Measurements from ENCODE around the gene LRRC4C. TPM values are rescaled to one million over a fixed set of nuclear protein-coding genes. Genes with fewer than 3 reads are reported as not detected.

Gene LRRC4C
- total RNA-seq, 1 experiment from 2014 or later = not detected

GRCh38 chr11:41273908-41274307 lies 185.5 kb downstream of the LRRC4C start:
- intact Hi-C loops (cut with micrococcal nuclease) = no loop called here
- Mint-ChIP-seq H3K27ac (ENCODE audit: low read depth, unreplicated experiment) (no peak overlapping the region), H3K4me1 (ENCODE audit: insufficient read depth, unreplicated experiment) (no peaks in the 10 kb centered on the region), H3K4me3 (ENCODE audit: unreplicated experiment) (no peak overlapping the region), H3K9me3 (ENCODE audit: unreplicated experiment) (peaks cover 12% of the 10 kb centered on the region), H3K36me3 (ENCODE audit: insufficient read depth, unreplicated experiment) (no peaks in the 10 kb centered on the region), H3K27me3 (ENCODE audit: insufficient read depth, unreplicated experiment) (no peaks in the 10 kb centered on the region)
- CTCF ChIA-PET = interaction anchor here (0.7 kb wide), 2 partner anchors 107 to 780 kb away, joined by 3 read pairs; no protein-coding TSS in a partner anchor
- POLR2A ChIA-PET = no interaction called here
- no TSS peak for BruUV-seq (replicated peaks)
- TF ChIP-seq CTCF (IDR thresholded peaks at IDR 0.05; ENCODE audit: unreplicated experiment) = no peak
- DNase-seq (ENCODE audit: unreplicated experiment) = no peak

GRCh38 chr11:41267451-41267850 lies 192.0 kb downstream of the LRRC4C start:
- Mint-ChIP-seq H3K27ac (ENCODE audit: low read depth, unreplicated experiment) (no peak overlapping the region), H3K4me3 (ENCODE audit: unreplicated experiment) (no peak overlapping the region), H3K36me3 (ENCODE audit: insufficient read depth, unreplicated experiment) (no peaks in the 10 kb centered on the region), H3K9me3 (ENCODE audit: unreplicated experiment) (no peaks in the 10 kb centered on the region), H3K27me3 (ENCODE audit: insufficient read depth, unreplicated experiment) (no peaks in the 10 kb centered on the region), H3K4me1 (ENCODE audit: insufficient read depth, unreplicated experiment) (no peaks in the 10 kb centered on the region)
- intact Hi-C loops (cut with micrococcal nuclease) = no loop called here
- POLR2A ChIA-PET = interaction anchor here (0.6 to 0.7 kb wide), 2 partner anchors 19 to 67 kb away, joined by 3 to 4 read pairs; no protein-coding TSS in a partner anchor
- CTCF ChIA-PET = interaction anchor here (1.3 kb wide), 1 partner anchor 17 kb away, joined by 3 read pairs; no protein-coding TSS in a partner anchor
- TF ChIP-seq CTCF (IDR thresholded peaks at IDR 0.05; ENCODE audit: unreplicated experiment) = no peak
- BruUV-seq (replicated peaks) = no TSS peak
- no peak for DNase-seq (ENCODE audit: unreplicated experiment)

GRCh38 chr11:41256041-41256440 lies 203.4 kb downstream of the LRRC4C start:
- ChIA-PET CTCF (interaction anchor here (0.6 kb wide), 2 partner anchors 15 to 165 kb away, joined by 3 to 4 read pairs; no protein-coding TSS in a partner anchor), POLR2A (interaction anchor here (1.2 kb wide), 1 partner anchor 10 kb away, joined by 3 read pairs; no protein-coding TSS in a partner anchor)
- H3K36me3 Mint-ChIP-seq (ENCODE audit: insufficient read depth, unreplicated experiment) = no peaks in the 10 kb centered on the region
- H3K27me3 Mint-ChIP-seq (ENCODE audit: insufficient read depth, unreplicated experiment) = no peaks in the 10 kb centered on the region
- no peak overlapping the region for H3K27ac Mint-ChIP-seq (ENCODE audit: low read depth, unreplicated experiment)
- no peak overlapping the region for H3K4me3 Mint-ChIP-seq (ENCODE audit: unreplicated experiment)
- DNase-seq (ENCODE audit: unreplicated experiment) = no peak
- no TSS peak for BruUV-seq (replicated peaks)
- H3K4me1 Mint-ChIP-seq (ENCODE audit: insufficient read depth, unreplicated experiment) = no peaks in the 10 kb centered on the region
- no peaks in the 10 kb centered on the region for H3K9me3 Mint-ChIP-seq (ENCODE audit: unreplicated experiment)
- intact Hi-C loops (cut with micrococcal nuclease) = no loop called here
- no peak for TF ChIP-seq CTCF (IDR thresholded peaks at IDR 0.05; ENCODE audit: unreplicated experiment)

GRCh38 chr11:41254966-41255365 lies 204.5 kb downstream of the LRRC4C start:
- ChIA-PET CTCF (interaction anchor here (1.2 kb wide), 1 partner anchor 54 kb away, joined by 3 read pairs; no protein-coding TSS in a partner anchor), POLR2A (interaction anchor here (1.2 kb wide), 1 partner anchor 12 kb away, joined by 3 read pairs; no protein-coding TSS in a partner anchor)
- intact Hi-C loops (cut with micrococcal nuclease) = no loop called here
- BruUV-seq (replicated peaks) = no TSS peak
- Mint-ChIP-seq H3K9me3 (ENCODE audit: unreplicated experiment) (no peaks in the 10 kb centered on the region), H3K4me1 (ENCODE audit: insufficient read depth, unreplicated experiment) (no peaks in the 10 kb centered on the region), H3K27ac (ENCODE audit: low read depth, unreplicated experiment) (no peak overlapping the region), H3K36me3 (ENCODE audit: insufficient read depth, unreplicated experiment) (no peaks in the 10 kb centered on the region), H3K27me3 (ENCODE audit: insufficient read depth, unreplicated experiment) (no peaks in the 10 kb centered on the region), H3K4me3 (ENCODE audit: unreplicated experiment) (no peak overlapping the region)
- DNase-seq (ENCODE audit: unreplicated experiment) = no peak
- TF ChIP-seq CTCF (IDR thresholded peaks at IDR 0.05; ENCODE audit: unreplicated experiment) = no peak

Measured in MCF 10A (cell line).